Right renal pelvis (tissue), 4 donors: ENCODE results near the gene RELA. TPM values are rescaled to one million over a fixed set of nuclear protein-coding genes. Genes with fewer than 3 reads are reported as not detected.

Experiments used
- DNase-seq, 4 donors: peaks; one replicate each; pipeline ENCODE4 v3.0.0-alpha.2; 2013; ENCODE audit warnings: low read depth in 4 of 4, low spot score in 3 of 4, missing footprints in 1 of 4
- polyA plus RNA-seq, 4 donors: library from polyadenylated mRNA; unstranded; fragments of 120-200 nt; gene quantifications; one replicate each; pipeline ENCODE4 v1.2.1, GENCODE V29; 2013; ENCODE audit not compliant: insufficient read length in 4 of 4

RELA gene
- polyA plus RNA-seq, 4 donors, result 50.3 to 59.1 (median 54.5) TPM

GRCh38 chr11:65634905-65635731 lies 27.6 kb downstream of the RELA start:
- no peak for DNase-seq

- DNase-seq, result no peak
Measured at GRCh38 chr11:65634440-65634839, 28.3 kb downstream of the RELA start.

- no peak for DNase-seq
Measured at GRCh38 chr11:65634109-65634436, 28.6 kb downstream of the RELA start.

GRCh38 chr11:65633390-65634108 lies 29.2 kb downstream of the RELA start:
- DNase-seq, result no peak

GRCh38 chr11:65630215-65630614 lies 32.5 kb downstream of the RELA start:
- no peak for DNase-seq

- DNase-seq, result no peak
Measured at GRCh38 chr11:65629579-65629978, 33.1 kb downstream of the RELA start.

- no peak for DNase-seq
Measured at GRCh38 chr11:65627202-65627601, 35.5 kb downstream of the RELA start.

- DNase-seq, result peak in 1 of 4 donors; percentile 35
Measured at GRCh38 chr11:65625628-65626342, 36.9 kb downstream of the RELA start.

- DNase-seq, result no peak
Measured at GRCh38 chr11:65624931-65625627, 37.6 kb downstream of the RELA start.

GRCh38 chr11:65623852-65624616 lies 38.7 kb downstream of the RELA start:
- DNase-seq, result no peak

- no peak for DNase-seq
Measured at GRCh38 chr11:65623177-65623576, 39.5 kb downstream of the RELA start.

GRCh38 chr11:65622011-65622410 lies 40.7 kb downstream of the RELA start:
- DNase-seq, result no peak

GRCh38 chr11:65621460-65621859 lies 41.3 kb downstream of the RELA start:
- DNase-seq, result no peak

- DNase-seq, result no peak
Measured at GRCh38 chr11:65620666-65621065, 42.0 kb downstream of the RELA start.

GRCh38 chr11:65619281-65619928 lies 43.3 kb downstream of the RELA start:
- no peak for DNase-seq

GRCh38 chr11:65618763-65619162 lies 44.0 kb downstream of the RELA start:
- no peak for DNase-seq

- DNase-seq, result no peak
Measured at GRCh38 chr11:65617990-65618751, 44.5 kb downstream of the RELA start.

- no peak for DNase-seq
Measured at GRCh38 chr11:65617136-65617850, 45.4 kb downstream of the RELA start.
